Middle frontal gyrus (tissue), 1 donor: Measurements from ENCODE around the gene DLST.

Experiments
- DNase-seq: peaks from one replicate; pipeline ENCODE4 v3.0.0-alpha.2; 2015; ENCODE audit warnings: low spot score; ENCODE audit errors: extremely low spot score

DLST gene

DNA sequence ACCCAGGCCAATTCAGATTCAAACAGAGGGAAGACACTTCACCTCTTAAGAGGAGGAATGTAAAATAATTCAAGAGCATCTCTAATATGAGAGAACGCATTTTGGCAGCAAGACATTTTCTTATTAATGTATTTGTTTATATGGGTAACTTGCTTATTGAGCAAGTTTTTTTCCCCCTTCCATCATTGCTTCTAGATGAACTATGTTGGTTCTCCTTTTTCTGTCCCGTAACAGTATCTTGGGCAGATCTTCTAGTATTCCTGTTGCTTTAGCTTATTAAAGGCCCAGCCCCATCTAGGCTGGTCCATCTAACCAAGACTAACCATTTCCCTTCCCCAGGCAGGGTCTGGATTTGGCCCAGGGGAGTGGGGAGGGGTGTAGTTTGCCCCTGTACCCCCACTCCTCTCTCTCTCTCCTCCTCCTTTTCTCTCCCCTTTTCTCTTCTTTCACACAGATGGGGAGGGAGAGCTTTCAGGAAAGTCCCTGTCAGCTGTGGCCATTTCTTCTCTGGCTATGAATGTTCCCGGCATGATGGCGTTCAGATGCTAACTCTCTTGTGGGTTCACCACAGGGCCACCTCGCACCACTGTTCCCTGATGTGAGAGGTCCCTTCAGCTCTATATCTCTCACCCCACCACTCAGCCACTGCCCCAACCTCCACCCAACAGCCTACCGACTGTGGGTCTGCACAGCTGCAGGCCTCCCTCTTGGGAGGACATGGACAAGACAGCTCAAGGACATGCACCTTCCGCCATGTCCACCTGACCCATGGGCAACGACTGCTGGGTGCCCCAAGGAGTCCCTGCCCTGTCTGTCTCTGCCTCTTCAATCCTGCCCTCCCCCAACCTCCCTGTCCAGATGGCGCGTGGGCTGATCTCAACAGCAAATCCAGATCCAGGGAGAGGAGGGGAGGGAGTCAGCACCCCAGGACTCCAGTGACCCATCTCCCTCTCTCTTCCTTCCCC lies 57.1 kb downstream of the DLST start:
- no peak for DNase-seq

DNA sequence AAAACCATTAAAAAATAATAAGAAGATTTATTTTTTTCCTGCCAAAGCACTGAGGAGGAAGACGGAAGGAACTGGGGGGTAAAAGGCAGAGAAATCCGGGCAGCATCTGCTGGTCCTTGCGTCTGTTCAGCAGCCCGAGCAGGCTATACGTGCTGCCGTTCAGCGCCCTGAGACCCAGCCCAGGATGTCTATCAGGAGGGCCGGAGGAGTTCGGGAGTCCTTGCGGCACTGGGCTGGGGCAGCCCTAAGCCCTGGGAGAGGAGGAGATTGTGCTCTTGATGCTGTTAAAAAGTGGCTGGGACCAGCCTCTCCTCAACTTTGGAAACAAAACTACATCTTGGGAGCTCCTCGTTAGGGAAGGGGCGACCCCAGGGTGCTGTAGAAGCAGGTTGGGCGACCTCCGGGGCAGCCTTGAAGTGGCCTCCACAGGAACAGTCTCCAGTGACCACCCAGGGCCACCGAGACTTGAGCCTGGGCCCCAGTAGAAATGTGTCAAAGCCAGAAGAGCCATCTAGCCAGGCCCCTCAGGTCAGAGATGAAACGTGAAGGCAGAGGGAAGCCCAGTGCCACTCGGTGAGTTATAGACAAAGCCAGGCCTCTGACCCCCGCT lies 59.3 kb downstream of the DLST start:
- no peak for DNase-seq

DNA sequence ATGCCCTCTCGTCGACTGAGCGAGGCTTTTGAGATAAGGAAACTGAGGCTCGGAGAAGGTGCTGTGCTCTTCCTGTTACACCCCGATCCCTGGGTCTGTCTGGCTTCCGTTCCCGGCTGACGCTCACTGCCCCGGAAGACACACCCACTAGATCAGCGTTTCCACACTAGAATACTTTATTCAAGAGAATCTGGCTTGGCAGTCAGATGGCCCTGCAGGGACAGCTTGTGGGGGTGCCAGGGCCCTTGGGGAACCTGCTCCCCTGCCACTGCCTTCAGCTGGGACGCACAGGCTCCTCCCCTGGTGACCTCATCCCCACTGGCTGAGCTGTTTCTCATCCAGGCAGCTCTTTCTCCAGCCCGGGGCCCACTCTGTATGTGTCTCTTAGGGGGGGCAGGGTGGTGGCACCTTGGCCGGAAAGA lies 60.0 kb downstream of the DLST start:
- DNase-seq = no peak

- DNase-seq = no peak
Measured at GRCh38 chr14:74942181-74942580, 60.5 kb downstream of the DLST start.

DNA sequence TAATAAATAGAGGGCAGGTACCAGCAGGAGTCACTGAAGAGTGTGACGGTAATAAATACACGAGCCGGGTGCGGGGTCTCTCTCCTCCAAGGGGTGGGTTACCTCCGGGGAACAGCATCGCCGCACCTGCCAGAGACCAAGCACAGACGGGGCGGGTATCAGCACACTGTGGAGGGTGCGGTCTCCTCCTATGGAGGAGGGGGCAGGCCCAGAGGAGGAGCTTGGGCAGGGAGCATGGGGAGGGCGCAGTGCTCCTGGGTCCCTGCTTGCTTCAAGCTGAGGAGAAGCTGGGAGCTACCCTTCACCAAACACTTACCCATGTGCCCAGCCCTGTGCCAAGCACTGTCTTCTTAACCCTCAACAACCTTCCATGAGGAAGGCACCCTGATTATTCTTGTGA lies 60.9 kb downstream of the DLST start:
- no peak for DNase-seq

DNA sequence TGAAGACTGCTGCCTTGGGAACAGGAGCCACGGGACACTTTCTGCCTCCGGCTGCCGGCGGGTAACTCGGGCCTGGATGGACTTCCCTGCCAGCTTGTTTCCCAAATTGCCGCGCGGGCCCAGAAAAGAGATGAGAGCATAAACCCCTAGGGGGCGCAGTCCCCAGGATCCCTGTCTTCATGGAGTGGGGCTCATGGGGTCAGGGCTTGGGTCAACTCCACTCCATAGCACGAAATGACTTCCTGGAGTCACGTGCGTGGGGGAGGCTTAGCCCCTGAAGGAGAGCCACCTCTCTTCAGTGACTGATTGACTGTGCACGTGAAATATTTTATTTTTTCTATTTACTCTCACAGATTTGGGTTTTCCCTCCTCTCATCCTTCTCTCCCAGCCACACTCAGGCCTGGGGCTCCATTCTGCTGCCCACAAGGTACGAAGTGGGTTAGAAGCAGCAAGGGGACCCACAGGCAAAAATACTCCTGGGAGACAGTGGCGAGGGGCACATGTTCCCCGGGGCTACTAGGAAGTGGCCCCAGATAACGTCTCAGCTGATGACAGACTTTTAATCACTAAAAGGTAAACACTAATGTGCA lies 63.6 kb downstream of the DLST start:
- DNase-seq = no peak

DNA sequence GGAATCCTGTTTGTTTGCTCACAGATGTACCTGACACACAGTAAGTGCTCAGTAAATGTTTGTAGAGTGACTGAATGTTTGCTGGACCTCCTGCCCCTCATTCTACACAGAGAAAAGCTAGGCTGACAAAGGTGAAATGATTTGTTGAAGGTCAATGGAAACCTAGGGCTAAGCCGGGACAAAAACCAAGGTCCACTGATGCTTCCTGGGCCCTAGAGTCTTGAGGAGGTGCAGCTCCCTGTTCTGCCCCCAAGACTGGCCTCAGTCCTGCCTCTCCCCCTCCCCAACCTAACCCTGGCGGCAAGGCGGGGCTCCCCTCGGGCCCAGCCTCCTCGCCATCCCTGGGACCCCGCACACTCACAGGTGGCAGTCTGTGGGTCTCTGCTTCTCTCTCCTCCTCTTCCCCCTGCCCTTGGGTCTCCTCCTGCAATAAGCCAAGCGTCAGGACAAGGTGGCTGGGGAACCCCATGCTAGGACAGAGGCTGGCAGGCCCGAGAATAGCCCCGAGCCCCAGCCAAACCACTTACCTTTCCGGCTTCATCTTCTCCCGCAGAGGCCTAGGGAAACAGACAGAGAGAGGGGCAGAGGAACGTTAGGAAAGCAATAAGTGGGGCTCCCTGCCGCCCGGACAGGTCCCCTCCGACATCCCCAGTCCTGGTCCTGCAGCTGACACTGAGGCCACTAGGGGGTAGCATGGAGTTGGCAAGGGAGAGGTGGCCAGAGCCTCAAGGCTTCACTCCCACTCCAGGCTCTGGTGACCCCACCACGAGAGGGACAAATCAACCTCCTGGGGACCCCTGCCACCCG lies 64.3 kb downstream of the DLST start:
- DNase-seq = peak; percentile 21

GRCh38 chr14:74946659-74947281 lies 65.1 kb downstream of the DLST start:
- no peak for DNase-seq

DNA sequence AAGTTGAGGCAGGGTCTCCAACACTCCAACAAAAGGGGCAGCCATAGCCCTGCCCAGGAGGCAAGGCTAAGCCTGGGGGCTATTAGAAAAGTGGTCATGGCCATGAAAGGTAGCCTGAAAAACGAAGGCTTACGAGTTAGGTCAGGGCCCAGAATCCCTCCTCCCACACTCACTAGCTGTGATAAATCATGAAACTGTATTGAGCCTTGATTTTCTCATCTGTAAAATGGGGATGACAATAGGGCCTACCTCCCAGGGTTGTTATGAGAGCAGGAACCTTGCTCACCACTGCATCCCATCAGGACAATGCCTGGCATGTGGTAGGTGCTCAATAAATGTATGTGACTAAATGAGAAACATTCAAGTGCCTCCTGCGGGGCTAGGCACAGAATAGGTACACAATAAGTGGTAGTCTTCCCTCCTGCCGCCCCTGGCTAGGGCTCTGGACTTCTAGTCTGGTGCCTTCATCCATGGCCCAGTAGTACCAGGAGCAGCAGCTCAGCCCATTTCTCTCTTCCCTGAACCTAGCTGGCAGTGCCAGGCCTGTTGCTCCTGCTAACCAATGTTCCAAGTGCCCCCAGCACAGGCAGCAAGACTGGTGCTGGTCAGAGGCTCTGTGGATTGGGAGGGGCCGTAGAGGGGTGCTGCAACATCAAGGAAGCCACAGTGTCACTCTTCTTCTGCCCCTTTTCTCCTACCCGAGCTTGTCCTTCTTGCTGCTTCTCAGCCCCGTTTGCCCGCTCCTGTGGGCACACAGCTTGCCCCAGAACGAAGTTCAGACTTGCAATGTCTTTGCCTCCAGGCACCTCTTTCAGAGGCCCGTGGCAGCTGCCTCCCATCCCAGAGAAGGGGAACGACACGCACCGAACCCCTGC lies 65.9 kb downstream of the DLST start:
- no peak for DNase-seq

DNA sequence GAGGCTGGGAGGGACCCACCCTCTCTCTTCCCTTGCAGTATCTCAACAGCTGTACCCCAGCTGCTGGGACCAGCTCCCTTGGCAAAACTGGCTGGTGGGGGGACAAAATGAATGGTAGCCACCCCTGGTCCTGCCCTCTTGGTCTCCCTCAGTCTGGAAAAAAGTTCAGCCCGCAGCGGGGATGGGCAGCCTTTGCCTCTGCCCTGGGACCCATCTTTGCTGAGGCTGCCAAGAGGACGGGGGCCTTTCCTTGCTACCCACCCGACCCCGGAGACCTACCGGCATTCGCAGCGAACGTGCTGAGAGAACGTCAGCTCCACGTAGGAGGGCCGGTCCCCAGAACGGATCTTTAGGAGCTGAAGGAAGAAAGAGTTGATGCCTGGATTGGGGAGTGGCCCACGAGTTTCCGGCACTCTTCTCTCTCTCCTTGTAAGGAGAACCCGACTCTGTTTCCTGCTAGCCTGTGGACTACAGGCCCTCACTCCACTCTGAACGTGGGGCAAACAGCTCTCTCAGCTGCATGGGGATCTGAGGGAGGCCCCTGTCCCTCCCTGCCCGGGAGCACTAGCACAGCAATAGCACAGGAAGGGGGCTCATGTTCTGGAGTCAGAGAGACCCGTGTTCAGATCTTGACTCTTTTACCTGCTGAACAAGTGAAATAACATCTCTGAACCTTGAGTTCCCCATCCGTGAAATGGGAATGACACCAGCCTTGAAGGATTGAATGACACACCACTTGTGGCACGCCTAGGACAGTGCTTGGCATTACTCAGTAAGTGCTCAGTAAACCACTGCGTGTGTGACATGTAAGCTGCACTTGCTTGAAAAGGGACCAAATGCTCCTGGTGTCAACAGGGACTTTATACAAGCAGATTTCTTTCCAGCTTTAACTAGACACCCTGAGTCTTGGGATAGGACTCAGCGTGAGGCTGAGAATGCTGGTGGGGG lies 66.8 kb downstream of the DLST start:
- DNase-seq = no peak

DNA sequence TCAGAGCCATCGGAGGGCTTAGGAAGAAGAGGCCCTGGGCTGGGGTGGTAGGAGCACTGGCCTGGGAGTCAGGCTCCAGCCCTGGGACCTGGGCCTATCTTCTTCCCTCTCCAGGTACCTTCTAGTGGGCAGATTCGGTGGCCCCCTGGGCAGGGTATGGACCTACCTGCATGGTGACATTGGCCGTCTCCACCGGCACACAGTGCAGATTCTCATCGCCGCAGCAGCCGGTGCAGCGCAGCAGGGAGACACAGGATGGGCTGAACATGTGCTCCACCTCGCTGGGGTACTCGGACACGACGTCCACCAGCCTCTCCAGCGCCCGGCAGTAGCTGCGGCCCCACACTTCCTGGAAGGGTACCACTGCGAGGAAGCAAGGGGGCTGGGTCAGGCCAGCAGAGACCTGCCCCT lies 67.5 kb downstream of the DLST start:
- no peak for DNase-seq

DNA sequence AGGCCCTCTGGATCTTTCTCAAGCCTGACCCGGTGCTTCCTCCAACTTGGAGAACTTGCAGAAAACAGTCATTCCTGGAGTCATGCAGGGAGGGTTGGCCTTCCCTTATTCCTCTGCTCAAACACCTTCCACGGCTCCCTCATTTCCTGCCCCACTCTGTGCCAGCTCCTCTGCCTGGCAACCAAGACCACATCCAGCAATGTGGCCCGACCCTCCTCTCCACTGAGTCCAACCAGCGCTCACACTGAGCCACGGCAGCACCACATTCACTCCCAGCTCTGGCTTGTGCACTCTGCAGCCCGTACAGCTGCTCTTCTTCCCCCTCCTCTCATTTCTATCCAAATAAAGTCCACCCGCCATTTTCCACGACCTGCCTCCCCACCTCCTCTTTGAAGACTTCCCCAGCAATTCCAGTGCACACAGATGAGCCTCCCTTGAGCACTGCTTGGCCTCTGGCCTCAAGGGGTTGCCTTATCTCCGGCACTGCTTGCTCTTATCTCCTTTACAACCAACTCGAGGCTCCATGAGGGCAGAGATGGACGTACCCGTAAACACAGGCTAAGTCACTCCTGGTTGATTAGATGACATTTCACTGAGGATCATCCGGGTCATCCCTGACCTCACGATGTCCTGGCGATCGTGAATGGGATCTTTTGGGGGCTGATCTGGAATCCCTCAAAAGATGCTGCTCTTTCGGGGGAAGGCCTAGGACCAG lies 68.3 kb downstream of the DLST start:
- no peak for DNase-seq

GRCh38 chr14:74950795-74951442 lies 69.2 kb downstream of the DLST start:
- DNase-seq = no peak

DNA sequence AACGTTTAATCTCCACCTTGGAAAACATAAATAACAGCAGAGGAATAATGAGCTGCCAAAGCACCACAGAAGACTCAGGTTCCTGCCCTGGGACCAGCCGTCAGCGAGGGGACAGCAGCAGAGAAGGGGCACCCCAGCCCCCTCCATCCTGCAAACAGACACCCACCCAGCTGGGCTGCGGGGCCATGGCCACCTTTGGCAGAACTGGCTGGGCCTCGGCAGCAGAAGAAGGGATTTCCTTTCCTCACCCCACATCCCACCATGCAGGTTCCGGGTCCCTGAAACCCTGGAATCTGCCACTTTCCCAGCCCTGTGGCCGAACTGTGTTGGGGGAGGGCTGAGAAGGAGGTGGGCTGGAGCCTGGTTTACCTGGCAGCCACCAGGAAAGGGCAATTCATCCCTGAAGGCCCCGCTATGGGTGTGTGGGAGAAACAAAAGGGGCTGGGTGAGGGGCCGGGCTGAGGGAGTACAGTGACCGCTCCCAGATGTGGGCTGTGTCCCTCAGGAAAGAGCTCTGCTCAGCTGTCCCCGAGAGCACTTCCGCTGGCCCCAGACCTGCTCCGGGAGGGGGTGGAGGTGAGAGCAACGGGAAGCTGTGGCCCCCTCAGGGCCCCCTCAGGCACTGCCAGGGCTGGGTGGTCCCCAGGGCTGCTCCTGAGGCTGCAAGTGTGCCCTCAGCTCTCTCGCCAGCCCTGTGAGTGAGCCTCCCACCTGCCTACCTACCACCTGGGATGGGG lies 69.9 kb downstream of the DLST start:
- no peak for DNase-seq

DNA sequence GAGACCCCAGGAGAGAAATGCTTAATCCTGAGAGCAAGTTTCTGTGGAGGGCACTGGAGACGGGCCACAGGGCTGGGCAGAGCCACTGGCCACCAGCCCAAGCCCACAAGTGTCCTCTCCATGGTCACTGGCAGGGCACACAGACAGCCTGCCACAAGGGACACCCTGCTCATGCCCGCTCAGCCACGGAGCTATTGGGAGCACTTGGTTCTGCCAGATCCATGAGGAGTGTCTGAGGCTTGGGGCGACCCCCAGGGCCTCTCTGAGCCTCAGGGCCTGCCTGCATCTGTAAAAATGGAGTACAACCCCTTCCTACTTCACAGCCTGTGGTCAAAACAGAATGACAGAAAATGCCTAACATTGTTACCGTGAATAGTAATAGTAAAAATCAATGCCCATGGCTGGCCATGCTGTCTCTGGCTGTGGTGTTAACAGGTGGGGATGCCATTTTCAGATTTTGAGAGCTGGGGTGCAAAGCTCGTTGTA lies 70.5 kb downstream of the DLST start:
- no peak for DNase-seq

DNA sequence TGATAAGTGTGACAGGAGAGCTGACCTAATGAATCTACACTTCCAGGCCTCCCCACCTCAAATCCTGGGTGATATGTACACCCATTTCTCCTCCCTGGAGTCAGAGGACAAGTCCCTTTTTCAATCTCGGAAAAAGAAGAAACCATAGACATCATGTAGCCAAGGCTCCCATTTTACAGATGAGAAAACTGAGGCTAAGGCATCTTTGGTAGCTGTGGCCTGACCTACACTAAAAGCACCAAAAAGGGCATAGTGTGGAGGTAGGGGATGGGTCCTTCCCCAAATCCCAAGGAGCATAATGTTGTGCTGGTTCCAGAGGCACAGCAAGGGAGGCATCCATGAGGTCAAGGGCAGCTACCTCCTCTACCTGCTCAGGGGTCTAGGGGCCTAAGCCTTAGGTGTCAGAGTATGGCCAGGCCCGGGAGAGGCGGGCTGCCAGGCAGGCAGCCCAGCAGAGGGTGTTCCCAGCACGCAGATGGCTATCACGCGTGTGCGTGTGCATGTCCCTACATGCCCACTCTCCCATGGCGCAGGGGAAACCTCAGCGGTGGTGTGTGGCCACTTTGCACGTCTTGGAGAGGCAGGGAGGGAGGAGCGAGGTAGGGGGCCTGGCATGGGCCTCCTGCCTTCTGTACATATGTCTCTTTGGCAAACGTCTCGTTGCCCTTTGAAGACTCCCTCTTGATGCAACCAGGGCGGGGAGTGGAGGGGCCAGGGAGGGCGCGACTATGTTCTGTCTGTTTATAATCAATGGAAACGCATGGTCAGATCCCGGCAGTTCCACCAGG lies 71.2 kb downstream of the DLST start:
- no peak for DNase-seq
